Activated CD4-positive, CD25-positive, alpha-beta regulatory T cell (primary cell): ENCODE measurements around the gene BMPR1B.

ENCODE experiments used
- DNase-seq, 4 experiments: peaks; one replicate each; lab custom pipeline; 2025; lab: John Stamatoyannopoulos, UW

The BMPR1B gene

DNA sequence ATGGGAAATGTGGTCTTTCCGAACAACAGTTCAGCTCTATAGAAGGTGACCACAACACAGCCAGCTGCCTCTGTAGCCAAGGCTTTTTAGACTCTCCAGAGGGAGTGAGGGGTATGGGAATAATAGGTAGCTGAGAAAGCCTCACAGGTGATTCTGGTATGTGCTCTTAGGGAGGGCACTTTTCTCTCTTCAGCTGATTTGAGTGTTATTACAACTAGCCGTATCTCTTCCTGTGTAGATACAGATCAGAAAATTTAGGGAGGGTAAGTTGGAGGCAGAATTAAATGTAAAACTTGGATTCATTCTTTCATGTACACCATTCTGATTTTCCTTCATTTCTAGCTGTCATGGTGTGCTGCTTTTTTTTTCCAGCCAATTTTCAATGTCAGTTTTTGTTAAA, 154.9 kb downstream of the BMPR1B start:
- DNase-seq = no peak

DNA sequence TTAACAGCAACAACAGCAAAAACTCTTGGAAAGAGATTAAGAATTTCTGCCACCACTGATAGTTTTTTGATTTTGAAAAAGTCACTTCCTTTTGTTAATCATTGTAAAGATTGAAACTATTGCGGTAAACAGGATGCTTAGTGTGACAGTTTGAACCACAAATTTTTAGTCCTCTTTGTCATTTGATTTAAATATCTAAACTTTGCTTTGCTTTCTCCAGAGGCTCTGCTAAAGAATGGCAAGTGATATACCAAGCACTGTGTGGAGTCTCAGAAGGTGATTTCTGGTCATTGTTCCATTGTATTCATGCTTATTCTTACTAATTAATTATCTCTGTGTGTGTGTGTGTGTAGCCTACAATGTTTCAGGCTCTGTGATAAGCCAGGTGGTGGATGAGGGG, 155.6 kb downstream of the BMPR1B start:
- DNase-seq = no peak

DNA sequence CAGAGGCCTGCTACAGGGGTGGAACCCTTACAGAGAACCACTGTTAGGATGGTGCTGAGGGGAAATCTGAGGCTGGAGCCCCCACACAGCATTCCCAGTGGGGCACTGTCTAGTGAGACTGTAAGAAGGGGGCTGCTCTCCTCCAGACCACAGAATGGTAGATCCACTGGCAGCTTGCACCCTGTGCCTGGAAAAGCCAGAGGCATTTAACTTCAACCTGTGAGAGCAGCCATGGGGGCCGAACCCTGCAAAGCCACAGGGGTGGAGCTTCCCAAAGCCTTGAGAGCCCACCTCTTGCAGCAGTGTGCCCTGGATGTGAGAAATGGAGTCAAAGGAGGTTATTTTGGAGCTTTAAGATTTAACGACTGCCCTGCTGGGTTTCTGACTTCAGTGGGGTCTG, 159.4 kb downstream of the BMPR1B start:
- no peak for DNase-seq

DNA sequence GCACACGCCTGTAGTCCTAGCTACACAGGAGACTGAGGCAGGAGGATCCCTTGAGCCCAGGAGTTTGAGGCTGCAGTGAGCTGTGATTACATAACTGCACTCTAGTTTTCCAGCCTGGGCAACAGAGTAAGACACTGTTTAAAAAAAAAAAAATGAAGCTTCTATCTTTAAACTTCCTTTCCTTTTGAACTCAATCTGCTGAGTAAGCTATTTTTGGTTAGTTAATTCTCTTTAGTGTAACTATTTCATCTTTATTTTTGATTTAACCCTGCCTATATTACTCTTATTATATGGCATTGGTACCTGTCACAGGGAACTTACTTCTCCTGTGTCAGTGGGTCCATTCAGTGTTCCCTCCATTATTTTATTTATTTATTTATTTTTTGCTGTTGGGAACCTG, 160.8 kb downstream of the BMPR1B start:
- DNase-seq = no peak

DNA sequence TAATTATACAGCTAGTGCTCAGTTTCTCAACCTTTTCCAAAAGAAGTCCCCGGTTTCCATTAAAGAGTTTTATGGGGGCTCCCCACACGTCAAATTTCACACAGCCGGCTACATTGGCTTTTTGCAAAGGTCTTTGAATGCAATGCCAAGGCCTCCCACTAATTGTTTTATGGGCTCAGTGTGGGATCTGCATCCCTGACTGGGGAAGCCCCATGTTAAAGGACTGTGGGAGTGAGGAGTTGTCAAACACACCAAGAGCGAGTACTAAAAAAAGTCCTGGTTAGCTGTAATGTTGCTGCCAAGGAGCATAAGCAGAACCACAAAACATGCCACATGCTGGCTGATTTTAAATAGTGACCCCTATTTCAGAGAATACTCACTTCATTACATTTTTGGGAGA, 162.6 kb downstream of the BMPR1B start:
- DNase-seq = no peak

DNA sequence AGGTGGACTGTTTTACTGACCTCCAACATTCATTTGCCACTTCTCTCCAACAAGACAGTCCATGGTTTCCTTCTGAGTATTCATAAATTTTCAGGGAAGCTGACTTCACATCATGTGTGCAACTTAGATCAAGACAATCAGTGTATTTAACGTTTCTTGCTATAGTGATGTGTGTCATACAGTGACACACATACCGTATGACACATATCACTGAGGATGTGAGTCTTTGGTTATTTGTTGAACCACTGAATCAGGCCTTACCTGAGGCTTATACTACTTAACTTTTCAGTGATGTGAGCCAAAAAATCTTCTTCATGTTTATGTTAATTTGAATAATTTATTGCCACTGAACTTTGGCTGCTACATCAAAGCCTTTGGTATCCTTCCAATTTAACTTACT, 166.8 kb downstream of the BMPR1B start:
- no peak for DNase-seq

DNA sequence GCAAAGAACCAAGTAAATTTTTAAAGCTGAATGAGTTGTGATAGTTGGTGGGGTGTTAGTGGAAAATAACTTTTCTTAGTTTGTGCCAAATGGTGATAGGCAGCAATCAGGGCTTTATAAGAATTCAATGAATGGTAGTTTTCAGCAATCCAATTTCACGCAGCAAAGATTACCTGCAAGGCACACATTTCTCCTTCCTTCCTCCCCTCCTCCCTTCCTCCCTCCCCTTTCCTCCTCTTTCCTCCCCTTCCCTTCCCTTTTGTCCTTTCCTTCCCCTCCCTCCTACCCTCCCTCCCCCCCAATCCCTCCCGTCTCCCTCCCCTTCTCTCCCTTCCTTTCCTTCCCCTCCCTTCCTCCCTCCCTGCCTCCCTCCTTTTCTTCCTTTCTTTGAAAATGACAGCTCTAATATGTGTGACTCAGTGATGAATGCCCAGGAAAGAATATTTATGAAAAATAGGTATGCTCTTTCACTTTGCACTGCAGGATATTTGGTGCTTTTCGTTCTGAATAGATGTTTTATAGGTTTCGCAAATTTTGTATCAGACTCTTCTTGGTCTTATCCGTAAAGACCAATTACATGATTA, 168.1 kb downstream of the BMPR1B start:
- DNase-seq = no peak

DNA sequence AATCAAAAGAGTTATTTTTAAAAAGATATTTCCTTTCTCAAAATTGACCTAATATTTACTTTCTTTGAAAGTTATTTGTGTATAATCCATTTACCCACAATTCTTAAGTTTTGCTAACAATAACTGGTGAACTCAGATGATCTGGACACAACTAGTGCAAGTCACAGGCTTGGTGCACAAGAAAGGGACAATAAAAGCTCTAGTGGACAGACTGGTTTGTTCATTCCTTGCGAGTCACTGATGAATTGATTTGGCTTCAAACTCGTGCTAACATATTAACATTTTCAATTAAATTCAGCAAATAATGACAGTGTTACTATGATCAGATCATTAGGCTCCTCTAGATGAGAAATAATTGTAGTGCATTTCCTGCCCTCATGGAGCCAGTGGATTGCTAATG, 169.2 kb downstream of the BMPR1B start:
- DNase-seq = no peak

DNA sequence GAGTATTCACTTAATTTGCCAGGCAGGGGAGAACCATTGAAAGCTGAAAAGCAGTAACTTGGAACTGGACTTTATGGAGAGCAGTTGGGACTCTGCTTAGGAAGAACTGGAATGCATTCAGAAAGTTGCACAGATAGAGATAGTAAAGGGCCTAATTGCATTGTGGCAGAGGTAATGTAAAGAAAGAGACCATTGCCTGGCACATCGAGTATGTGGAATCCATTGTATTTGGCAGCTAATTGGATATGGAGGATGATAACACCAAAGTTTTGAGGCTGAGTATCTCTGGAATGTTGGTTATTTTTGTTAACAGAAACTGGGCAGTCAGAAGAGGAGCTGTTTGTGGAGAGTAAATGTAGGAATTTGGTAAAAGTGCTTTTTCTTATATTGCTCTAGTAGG, 169.9 kb downstream of the BMPR1B start:
- no peak for DNase-seq

DNA sequence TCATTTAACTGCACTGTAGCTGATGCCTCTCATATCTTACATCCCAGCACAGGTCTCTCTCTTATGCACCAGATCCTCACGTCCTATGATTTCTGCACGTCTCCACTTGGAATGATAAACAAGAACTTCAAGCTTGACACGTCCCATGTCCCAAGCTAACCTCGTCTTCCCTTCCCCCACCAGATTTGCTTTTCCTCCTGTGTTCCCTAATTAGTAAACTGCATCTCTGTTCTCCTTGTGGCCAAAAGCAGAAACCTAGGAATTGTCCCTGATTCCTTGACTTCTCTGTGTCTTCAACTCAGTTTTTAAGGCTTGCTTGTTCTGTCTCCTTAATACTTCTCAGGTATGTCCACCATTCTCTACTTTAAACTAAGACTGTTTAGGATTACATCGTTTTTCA, 171.9 kb downstream of the BMPR1B start:
- DNase-seq = no peak

DNA sequence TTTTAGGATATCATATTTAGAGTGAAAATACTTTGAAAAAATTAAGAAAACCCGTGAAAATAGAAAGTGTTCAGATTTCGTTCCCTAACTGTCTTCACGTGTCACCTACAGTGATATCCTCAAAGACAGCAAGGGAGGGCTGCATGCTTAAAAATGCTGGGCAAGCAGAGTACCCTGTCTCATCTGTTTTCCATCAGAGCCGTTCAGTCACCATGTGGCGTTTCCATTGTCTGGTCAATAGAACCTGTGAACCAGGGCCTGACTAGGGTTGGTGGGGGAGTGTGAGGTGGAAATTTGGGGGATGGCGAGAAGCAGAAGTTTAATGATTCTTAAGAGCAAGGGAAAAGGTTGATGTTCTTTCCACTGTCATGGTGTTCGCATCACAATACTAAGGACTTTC, 173.9 kb downstream of the BMPR1B start:
- DNase-seq = no peak

DNA sequence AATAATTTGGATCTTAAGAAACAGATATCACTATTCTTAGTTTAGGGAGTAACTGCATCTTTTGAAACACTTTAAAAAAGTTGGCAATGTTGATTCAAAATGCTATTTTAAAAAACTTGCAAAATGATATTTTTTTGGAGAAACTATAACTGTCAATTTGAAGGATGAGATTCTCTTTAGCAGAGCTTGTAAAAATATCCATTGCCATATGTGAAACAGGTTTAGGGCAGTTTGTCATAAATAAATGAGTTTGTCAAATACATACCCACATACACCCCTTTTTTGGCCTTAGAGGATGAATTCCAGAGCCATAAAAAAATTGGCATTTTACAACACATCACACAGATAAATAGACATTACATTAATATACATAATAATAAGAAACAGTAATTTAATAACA, 174.6 kb downstream of the BMPR1B start:
- no peak for DNase-seq

DNA sequence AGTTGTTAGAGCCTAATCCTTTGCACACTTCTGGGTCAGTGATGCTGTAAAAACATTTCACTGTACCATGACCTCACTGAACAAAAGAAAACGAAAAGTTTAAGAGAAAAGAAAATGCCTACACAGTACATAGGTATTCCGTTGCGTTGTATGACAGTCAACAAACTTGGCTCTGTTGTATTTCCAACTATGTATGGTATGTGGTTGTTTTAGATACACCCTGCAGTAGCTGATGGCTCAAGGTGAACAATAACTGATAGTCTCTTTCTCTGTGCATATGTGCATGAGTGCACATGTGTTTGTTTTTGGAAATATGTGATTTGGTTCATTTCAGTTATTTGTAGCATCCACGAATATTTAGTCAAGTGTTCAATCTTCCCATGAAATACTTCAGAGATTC, 176.0 kb downstream of the BMPR1B start:
- DNase-seq = no peak

DNA sequence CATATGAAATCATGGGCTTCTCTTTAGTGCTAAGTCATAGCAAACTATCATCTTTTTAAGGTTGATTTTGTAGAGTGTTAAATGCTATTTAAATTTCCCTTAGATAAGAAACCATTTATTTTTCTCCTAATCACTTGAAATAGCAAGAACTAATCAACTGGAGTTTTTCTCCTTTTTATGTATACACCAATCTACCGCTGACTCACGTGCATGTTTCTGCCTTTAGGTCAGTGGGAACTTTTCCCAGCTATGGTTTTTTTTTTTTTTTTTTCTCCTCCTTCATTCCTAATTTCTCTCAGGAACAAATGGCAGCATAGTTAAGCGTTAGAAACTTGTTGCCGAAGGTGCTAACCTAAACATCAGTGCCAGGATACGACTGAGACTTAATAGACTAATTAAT, 176.4 kb downstream of the BMPR1B start:
- no peak for DNase-seq

DNA sequence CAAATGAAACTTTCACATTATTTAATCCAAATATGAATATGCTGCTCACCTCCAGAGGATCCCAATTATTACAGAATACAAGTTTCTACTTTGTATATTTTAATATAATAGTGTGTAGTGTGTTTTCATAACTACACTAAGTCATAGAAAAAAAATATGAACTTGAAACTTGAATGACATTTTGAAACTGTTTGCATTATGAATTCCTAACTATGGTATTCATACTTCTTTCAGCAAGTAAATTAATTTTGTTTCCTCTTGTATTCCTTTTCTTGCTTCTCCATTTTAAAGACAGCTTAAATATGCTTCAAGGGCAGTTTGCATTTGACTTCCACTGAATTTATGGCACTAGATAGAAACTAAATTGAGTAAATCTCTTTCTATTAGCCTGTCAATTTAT, 177.1 kb downstream of the BMPR1B start:
- no peak for DNase-seq

DNA sequence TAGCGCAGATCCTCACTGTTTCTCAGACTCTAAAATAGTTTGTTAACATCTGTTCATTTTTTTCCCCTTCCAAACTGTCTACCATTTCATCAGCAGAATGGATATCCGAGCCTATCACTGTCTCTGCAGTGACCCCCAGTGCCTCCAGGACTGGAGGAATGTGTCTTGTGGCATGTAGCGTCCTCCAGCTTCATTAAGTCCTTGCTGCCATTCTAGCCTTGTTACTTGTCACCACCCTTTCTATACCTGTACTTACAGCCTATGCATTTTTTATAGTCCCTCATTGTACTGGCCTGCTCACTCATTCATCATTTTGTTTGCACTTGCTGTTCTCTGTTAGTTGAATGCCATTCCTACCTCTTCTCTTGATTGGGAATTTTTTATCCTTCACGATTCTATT, 179.1 kb downstream of the BMPR1B start:
- DNase-seq = no peak

DNA sequence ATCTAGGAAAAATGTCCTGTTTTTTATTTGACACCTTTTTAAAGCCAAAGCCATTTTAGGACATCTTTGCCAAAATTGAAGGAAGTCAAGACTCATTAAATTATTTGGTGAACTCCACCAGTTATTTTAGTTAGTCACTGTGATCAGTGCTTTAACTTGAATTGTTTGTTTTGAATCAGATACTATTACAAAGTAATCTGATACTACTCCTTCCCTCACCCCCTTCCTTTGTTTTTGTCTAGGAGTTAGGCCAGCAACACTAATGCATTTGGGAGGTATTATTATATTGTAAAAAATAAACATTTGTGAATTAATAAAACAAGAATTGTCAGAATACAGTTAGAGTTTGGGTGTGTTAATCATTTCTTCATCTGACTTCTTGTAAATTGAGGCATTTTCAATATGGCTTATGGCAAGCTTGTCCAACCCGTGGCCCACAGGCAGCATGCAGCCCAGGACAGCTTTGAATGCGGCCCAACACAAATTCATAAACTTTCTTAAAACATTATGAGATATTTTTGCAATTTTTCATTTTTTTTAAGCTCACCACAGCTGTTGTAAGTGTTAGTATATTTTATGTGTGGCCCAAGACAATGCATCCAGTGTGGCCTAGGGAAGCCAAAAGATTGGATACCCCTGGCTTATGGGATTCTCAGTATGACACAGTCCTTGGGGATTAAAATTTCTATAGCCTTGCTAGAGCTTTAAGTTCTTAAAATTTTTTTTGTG, 182.2 kb downstream of the BMPR1B start:
- DNase-seq = no peak

DNA sequence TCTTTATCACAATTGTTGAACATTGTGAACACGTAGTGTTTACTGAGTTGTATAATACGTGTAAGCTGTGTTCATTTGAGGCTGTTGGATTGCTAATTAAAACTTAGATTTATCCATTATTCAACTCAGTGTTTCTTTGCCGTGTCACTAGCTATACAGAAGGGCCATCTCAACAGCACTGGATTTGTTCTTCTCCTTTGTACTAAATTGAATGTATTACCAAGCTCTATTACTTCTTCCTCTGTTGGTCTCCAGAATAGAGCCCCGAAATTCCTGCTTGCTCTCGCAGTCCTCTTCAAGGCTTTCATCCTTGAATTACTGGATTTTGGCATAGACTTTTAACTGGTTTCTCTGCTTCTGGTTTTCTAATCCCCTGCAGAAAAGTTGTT, 182.8 kb downstream of the BMPR1B start:
- DNase-seq = no peak

DNA sequence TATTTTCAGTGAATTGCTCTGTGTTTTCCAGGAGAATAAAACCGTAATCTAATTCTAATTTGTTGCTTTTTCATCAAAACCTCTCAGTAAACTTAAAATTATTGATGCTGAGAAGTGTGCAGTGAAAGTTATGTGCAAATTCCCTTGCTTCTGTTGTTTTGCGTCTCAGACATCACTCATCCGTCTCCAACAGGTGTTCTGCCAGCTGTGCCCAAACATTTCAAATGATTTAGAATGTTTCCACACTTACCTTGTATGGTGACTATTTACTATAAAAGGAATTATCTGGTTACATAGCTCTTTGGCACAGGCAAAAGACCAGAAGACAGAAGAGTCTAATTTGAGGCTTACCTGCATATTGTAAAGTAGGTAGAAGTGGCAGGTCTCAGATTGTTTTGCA, 184.0 kb downstream of the BMPR1B start:
- DNase-seq = no peak

DNA sequence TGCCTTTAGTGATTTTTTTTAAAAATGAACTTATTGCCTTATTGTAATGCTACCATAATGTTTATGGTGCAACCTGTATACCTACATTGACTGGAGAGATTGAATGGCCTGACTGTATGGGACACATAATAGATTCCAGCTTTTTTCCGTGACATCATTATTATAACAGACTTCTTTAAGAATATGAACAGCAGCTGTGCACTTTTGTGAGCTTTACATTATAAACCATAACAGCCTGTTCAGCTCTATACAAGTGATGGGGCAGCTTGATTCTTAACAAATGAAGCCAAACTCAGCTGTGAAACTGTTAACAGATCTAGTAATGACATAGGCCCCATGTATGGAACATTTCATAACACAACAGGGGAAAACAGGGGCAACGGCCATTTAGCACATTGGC, 187.0 kb downstream of the BMPR1B start:
- DNase-seq = no peak

DNA sequence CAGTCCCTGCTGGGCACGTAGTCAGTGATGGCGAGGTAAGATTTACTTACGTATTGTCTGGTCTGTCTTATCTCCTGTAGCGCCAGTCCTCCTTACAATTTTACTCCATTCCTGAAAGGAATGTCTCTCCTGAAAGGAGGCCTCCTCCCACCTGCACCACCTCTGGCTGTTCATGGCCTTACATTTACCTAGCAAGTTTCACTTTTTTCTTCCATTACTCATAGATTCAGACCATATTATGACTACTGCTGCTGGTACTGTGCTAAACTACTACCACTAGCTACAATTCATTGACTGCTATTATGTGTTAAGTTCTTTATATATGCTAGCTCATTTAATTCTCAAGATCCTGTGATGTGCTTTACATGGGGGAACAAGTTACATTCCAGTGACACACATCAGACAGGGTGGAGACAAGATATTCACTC, 189.9 kb downstream of the BMPR1B start:
- no peak for DNase-seq

DNA sequence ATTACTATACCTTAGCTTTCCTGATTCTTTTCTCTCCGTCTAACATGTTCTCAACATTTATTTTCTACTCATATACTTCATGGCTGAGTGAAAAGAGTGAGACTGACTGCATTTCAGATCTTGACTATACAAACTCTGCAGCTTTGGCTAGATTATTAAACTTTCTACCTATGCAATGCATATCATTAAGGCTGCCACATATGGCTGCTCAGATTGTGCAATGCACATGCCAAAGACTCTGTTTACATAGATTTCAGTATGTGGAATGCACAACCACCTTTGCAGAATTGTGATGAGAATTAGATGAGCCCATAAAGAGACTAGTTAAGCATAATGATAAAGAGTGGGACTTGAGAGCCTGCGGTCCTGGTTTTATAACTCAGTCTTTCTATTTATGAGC, 196.5 kb downstream of the BMPR1B start:
- no peak for DNase-seq

DNA sequence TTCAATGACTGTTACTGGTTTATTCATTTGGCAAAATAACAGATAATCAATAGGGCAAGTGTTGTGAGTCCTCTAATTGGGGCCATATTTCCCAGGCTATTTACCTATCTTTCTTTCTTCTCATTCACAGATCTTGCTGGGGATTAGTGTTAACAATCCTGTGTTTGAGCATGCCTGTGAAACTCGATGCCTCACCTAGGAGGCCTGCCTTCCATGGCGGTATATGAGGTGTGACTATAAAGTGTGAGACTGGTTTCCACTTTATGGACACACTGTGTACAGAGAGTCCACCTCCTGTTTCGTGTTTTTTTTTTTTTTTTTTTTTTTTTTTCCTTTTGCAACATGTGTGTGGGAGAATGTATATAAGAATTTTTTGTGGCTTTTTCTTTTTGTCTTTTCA, 199.3 kb downstream of the BMPR1B start:
- no peak for DNase-seq

DNA sequence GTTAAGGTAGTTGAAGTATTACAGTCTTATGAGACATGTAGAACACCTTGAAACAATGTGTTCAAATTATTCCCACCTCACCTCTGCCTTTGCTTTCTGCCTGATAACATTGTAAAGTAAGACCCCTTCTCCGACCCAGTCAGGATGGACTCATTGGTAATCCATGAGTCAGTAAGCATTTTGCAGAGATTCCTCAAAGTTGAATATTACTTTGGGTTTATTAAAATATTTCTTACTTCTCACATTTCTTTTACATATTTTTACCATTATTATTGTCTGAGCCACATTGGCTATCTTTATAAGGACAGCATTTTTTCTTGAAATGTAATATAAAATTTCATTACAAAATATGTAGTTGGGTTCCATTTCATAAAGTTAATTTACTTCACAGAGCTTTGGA, 201.6 kb downstream of the BMPR1B start:
- DNase-seq = no peak
